SK-N-SH (cell line): Measurements from ENCODE around the gene RRP7A. TPM values are rescaled to one million over a fixed set of nuclear protein-coding genes. Genes with fewer than 3 reads are reported as not detected.

Experiments
- CTCF ChIA-PET: fragments of 300-600, 350-600 bp; formaldehyde crosslinking; extraction: SDS; loops from one replicate; lab custom pipeline; 2021; lab: Yijun Ruan, JAX
- POLR2A ChIA-PET: fragments of 350-600 bp; sonication (Branson Sonifier 250); formaldehyde crosslinking; extraction: SDS; loops from one replicate; lab custom pipeline; 2020; ENCODE audit warnings: antibody characterized with exemption, inconsistent platforms; lab: Yijun Ruan, JAX
- DNase-seq: peaks from one replicate; pipeline ENCODE4 v3.0.0; 2012
- H2AFZ ChIP-seq: fragments of 200-600 bp; sonication (generic); 2 replicates; pipeline ENCODE4 v1.8.1; 2016; ENCODE audit warnings: antibody characterized with exemption, mild to moderate bottlenecking, low read depth
- H3F3A ChIP-seq: fragments of 200-600 bp; sonication (generic); replicated peaks from 2 replicates; pipeline ENCODE3; 2016; ENCODE audit warnings: antibody characterized with exemption, mild to moderate bottlenecking; ENCODE audit not compliant: insufficient read depth
- H3K27ac ChIP-seq, 2 experiments: fragments of 200-500 bp in 1 of 2; fragments of 200-600 bp in 1 of 2; sonication (Bioruptor generic) in 1 of 2; sonication (generic), shearing (Covaris generic) in 1 of 2; 2 replicates each; pipeline versions ENCODE4 v1.5.1 to v1.6.1; 2014 to 2016; ENCODE audit warnings: low read depth in 2 of 2, inconsistent platforms in 1 of 2, low read length in 1 of 2, mild to moderate bottlenecking in 1 of 2, mixed read lengths in 1 of 2
- H3K27me3 ChIP-seq: fragments of 200-600 bp; sonication (generic), shearing (Covaris generic); 2 replicates; pipeline ENCODE4 v1.6.1; 2016; ENCODE audit warnings: mixed run types; ENCODE audit not compliant: insufficient read depth
- H3K36me3 ChIP-seq, 2 experiments: fragments of 200-500 bp in 1 of 2; fragments of 200-600 bp in 1 of 2; sonication (Bioruptor generic) in 1 of 2; sonication (generic) in 1 of 2; replicated peaks in 1 of 2; 2 replicates each; pipeline versions ENCODE3 to v1.5.1; 2014 to 2016; ENCODE audit warnings: low read length in 1 of 2, mild to moderate bottlenecking in 1 of 2; ENCODE audit not compliant: insufficient read depth in 2 of 2, control insufficient read depth in 1 of 2
- H3K4me1 ChIP-seq, 2 experiments: fragments of 200-500 bp in 1 of 2; fragments of 200-600 bp in 1 of 2; sonication (Bioruptor generic) in 1 of 2; sonication (generic), shearing (Covaris generic) in 1 of 2; 2 replicates each; pipeline versions ENCODE4 v1.5.1 to v1.6.1; 2014 to 2016; ENCODE audit warnings: low read depth in 1 of 2, low read length in 1 of 2, mixed run types in 1 of 2; ENCODE audit not compliant: insufficient read depth in 2 of 2, control insufficient read depth in 1 of 2
- H3K4me2 ChIP-seq: fragments of 200-600 bp; sonication (generic), shearing (Covaris generic); 2 replicates; pipeline ENCODE4 v1.6.1; 2017; ENCODE audit warnings: mixed run types
- H3K4me3 ChIP-seq, 2 experiments: fragments of 200-500 bp in 1 of 2; fragments of 200-600 bp in 1 of 2; sonication (Bioruptor generic) in 1 of 2; sonication (generic), shearing (Covaris generic) in 1 of 2; 2 replicates each; pipeline versions ENCODE4 v1.5.1 to v1.8.1; 2014 to 2016; ENCODE audit warnings: low read depth in 2 of 2, inconsistent platforms in 1 of 2, low read length in 1 of 2, mild to moderate bottlenecking in 1 of 2, mixed read lengths in 1 of 2, moderate library complexity in 1 of 2
- H3K79me2 ChIP-seq: fragments of 200-600 bp; sonication (generic); 2 replicates; pipeline ENCODE4 v1.8.1; 2017; ENCODE audit warnings: mild to moderate bottlenecking; ENCODE audit not compliant: insufficient read depth
- H3K9ac ChIP-seq: fragments of 200-600 bp; sonication (generic); 2 replicates; pipeline ENCODE4 v1.6.1; 2017; ENCODE audit warnings: mixed run types
- H3K9me2 ChIP-seq: fragments of 200-600 bp; sonication (generic); 2 replicates; pipeline ENCODE4 v1.6.1; 2017; ENCODE audit warnings: mixed run types
- H3K9me3 ChIP-seq: fragments of 200-600 bp; sonication (generic); 2 replicates; pipeline ENCODE4 v1.6.1; 2017; ENCODE audit warnings: mixed run types, mild to moderate bottlenecking, moderate library complexity
- H4K20me1 ChIP-seq: fragments of 200-600 bp; sonication (generic); 2 replicates; pipeline ENCODE4 v1.6.1; 2017; ENCODE audit warnings: mild to moderate bottlenecking, mixed run types; ENCODE audit not compliant: insufficient read depth
- CTCF ChIP-seq: fragments of 200-600 bp; sonication (generic); IDR thresholded peaks from 2 replicates; pipeline ENCODE4 v1.6.1; 2017; ENCODE audit warnings: antibody characterized with exemption, mild to moderate bottlenecking, moderate library complexity
- EZH2phosphoT487 ChIP-seq: fragments of 200-600 bp; sonication (generic); IDR thresholded peaks from 2 replicates; pipeline ENCODE4 v1.6.1; 2017; ENCODE audit warnings: low read depth, mixed run types, mild to moderate bottlenecking, antibody characterized with exemption, moderate library complexity, borderline replicate concordance
- FOSL2 ChIP-seq: IDR thresholded peaks from 2 replicates; pipeline ENCODE4 v1.4.0; 2012; ENCODE audit warnings: low read depth, mild to moderate bottlenecking, moderate library complexity, borderline replicate concordance
- FOXM1 ChIP-seq: IDR thresholded peaks from 2 replicates; pipeline ENCODE4 v1.4.0; 2012; ENCODE audit warnings: low read depth, mild to moderate bottlenecking
- GATA2 ChIP-seq: sonication (generic); formaldehyde crosslinking; IDR thresholded peaks from 2 replicates; pipeline ENCODE4 v1.5.0; 2020; ENCODE audit warnings: mild to moderate bottlenecking, missing genetic modification reagents
- JUND ChIP-seq: IDR thresholded peaks from 2 replicates; pipeline ENCODE4 v1.4.0; 2012
- MAX ChIP-seq: IDR thresholded peaks from 2 replicates; pipeline ENCODE4 v1.4.0; 2012; ENCODE audit warnings: low read depth
- MXI1 ChIP-seq: IDR thresholded peaks from 2 replicates; pipeline ENCODE4 v1.6.1; 2012; ENCODE audit warnings: mild to moderate bottlenecking, low read depth, low read length, improper control_type of control experiment
- NFIC ChIP-seq: IDR thresholded peaks from 2 replicates; pipeline ENCODE4 v1.4.0; 2012; ENCODE audit warnings: borderline replicate concordance
- NRF1 ChIP-seq: IDR thresholded peaks from 2 replicates; pipeline ENCODE4 v1.6.1; 2012; ENCODE audit warnings: low read depth, mild to moderate bottlenecking, low read length
- PBX3 ChIP-seq: IDR thresholded peaks from 2 replicates; pipeline ENCODE4; 2012
- POLR2AphosphoS5 ChIP-seq: IDR thresholded peaks from 2 replicates; pipeline ENCODE4 v1.6.1; 2012; ENCODE audit warnings: low read depth, low read length
- RAD21 ChIP-seq: IDR thresholded peaks from 2 replicates; pipeline ENCODE4 v1.6.1; 2012; ENCODE audit warnings: mild to moderate bottlenecking, low read length
- RCOR1 ChIP-seq: fragments of 150-350 bp; IDR thresholded peaks from 2 replicates; pipeline ENCODE4 v1.6.1; 2017; ENCODE audit warnings: antibody characterized with exemption, low read length
- REST ChIP-seq: IDR thresholded peaks from 2 replicates; pipeline ENCODE4 v1.6.1; 2012; ENCODE audit warnings: mild to moderate bottlenecking, low read depth, low read length, moderate library complexity
- YY1 ChIP-seq: IDR thresholded peaks from 2 replicates; pipeline ENCODE4 v1.4.0; 2012; ENCODE audit warnings: low read depth, mild to moderate bottlenecking
- WGBS: methylation state at CpG from one replicate; pipeline ENCODE4 v1.1.6; 2017; ENCODE audit warnings: low lambda C conversion rate; 5-methylcytosine and 5-hydroxymethylcytosine counted together
- polyA plus RNA-seq, 3 experiments: library from polyadenylated mRNA; depleted of rRNA; stranded (reverse); fragments of >200 nt; gene quantifications; 2 replicates each; pipeline ENCODE4 v1.2.3, GENCODE V29; 2012
- TF ChIP-seq, protein P1 (sequence below): fragments of 150-350 bp; IDR thresholded peaks from 2 replicates; pipeline ENCODE4 v1.6.1; 2016; ENCODE audit warnings: mild to moderate bottlenecking, low read depth, low read length
- TF ChIP-seq, protein P2 (sequence below): IDR thresholded peaks from 2 replicates; pipeline ENCODE4 v1.4.0; 2012; ENCODE audit warnings: low read depth, borderline replicate concordance

The RRP7A gene
- polyA plus RNA-seq, 1 of the 3 experiments (the other 2 are of a cell fraction): 17.6 TPM

DNA sequence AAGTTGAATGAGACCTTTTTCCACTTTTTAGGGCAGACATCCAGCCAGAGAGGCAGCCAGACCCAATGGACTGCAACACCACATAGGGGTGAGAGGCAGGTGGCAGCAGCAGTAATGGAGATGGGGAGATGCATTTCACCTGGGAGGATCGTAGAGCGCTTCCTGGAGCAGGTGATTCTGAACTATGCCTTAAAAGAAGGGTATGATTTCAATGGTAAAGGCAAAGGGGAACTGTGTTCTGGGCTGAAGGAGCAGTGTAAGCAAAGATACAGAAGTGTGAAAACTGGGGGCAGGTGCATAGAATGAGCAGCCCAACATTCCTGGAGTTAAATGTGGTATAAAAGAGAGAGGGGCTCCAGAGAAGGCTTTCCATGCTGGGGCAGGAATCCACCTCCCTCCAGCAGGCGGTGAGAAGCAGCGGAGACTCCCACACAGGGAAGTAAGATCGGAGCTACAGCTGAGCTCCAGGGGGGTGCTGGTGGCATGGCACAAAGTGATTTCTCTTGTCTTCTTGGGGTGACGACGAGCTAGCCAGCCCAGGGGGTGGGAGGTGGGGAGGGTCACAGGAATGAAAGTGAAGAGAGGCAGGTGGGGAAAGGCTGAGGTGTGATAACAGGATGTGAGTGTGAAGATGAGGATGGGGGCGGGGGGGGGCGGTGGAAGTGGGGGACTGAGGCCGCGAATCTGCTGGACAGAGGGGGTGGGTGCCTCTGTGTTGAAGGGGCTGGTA is 29.9 kb upstream of the RRP7A start (continued):
- TF ChIP-seq CTCF (no peak), FOSL2 (no peak), NFIC (no peak)

GRCh38 chr22:42548597-42549330 is 29.2 kb upstream of the RRP7A start:
- H3K9me3 ChIP-seq: no peaks in the 10 kb centered on the region
- H3K9ac ChIP-seq: no peak overlapping the region
- no peaks in the 10 kb centered on the region; a peak in 1 of 4 replicates for H3K4me1 ChIP-seq
- WGBS: 81% methylated on average over 19 of the region's 19 CpGs
- H2AFZ ChIP-seq: no peak overlapping the region
- no peaks in the 10 kb centered on the region for H3K79me2 ChIP-seq
- H4K20me1 ChIP-seq: no peaks in the 10 kb centered on the region
- DNase-seq: no peak
- ChIA-PET POLR2A (interaction anchor here (0.6 kb wide), 1 partner anchor 22 kb away, joined by 3 read pairs; no protein-coding TSS in a partner anchor), CTCF (no interaction called here)
- H3K36me3 ChIP-seq: no peaks in the 10 kb centered on the region
- H3K27ac ChIP-seq: no peak overlapping the region
- H3K9me2 ChIP-seq: no peaks in the 10 kb centered on the region
- no peak overlapping the region for H3K4me2 ChIP-seq
- no peaks in the 10 kb centered on the region for H3F3A ChIP-seq
- H3K27me3 ChIP-seq: no peaks in the 10 kb centered on the region
- H3K4me3 ChIP-seq: no peak overlapping the region
- TF ChIP-seq, protein P1, sequence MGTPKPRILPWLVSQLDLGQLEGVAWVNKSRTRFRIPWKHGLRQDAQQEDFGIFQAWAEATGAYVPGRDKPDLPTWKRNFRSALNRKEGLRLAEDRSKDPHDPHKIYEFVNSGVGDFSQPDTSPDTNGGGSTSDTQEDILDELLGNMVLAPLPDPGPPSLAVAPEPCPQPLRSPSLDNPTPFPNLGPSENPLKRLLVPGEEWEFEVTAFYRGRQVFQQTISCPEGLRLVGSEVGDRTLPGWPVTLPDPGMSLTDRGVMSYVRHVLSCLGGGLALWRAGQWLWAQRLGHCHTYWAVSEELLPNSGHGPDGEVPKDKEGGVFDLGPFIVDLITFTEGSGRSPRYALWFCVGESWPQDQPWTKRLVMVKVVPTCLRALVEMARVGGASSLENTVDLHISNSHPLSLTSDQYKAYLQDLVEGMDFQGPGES: no peak
- no peak for TF ChIP-seq MXI1
- no peak for TF ChIP-seq FOXM1
- no peak for TF ChIP-seq PBX3
- no peak for TF ChIP-seq REST
- TF ChIP-seq MAX: no peak
- no peak for TF ChIP-seq EZH2phosphoT487
- no peak for TF ChIP-seq RCOR1
- no peak for TF ChIP-seq NRF1
- TF ChIP-seq, protein P2, sequence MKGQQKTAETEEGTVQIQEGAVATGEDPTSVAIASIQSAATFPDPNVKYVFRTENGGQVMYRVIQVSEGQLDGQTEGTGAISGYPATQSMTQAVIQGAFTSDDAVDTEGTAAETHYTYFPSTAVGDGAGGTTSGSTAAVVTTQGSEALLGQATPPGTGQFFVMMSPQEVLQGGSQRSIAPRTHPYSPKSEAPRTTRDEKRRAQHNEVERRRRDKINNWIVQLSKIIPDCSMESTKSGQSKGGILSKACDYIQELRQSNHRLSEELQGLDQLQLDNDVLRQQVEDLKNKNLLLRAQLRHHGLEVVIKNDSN: no peak
- no peak for TF ChIP-seq JUND
- no peak for TF ChIP-seq RAD21
- TF ChIP-seq CTCF: no peak
- TF ChIP-seq NFIC: no peak
- no peak for TF ChIP-seq GATA2
- no peak for TF ChIP-seq YY1
- TF ChIP-seq POLR2AphosphoS5: no peak
